Adipose tissue (tissue), 3 donors: ENCODE data around the gene COLEC12. TPM values are rescaled to one million over a fixed set of nuclear protein-coding genes. Genes with fewer than 3 reads are reported as not detected.
"Not testable (repeated sequence)": the region's sequence is repeated elsewhere in the genome, so short reads cannot be mapped to it uniquely, and the experiment has no call there.

ENCODE experiments used
- H3K27ac ChIP-seq: one replicate; pipeline ENCODE4 v1.5.1; 2013; ENCODE audit warnings: low read depth, low read length
- WGBS, 3 donors: extraction: QIAGEN DNeasy Blood & Tissue Kit; methylation state at CpG; one replicate each; pipeline ENCODE4 v1.1.7; 2013; 5-methylcytosine and 5-hydroxymethylcytosine counted together
- polyA plus RNA-seq, 3 donors: library from polyadenylated mRNA; stranded (reverse); fragments of 200-250 nt; gene quantifications; one replicate each; pipeline ENCODE4 v1.2.3, GENCODE V29; 2013
- donor health status: healthy with polysubstance abuse.
- donor health status: Bipolar disorder and iron deficiency.
- donor health status: healthy.

Gene COLEC12
- polyA plus RNA-seq, 3 donors = 5.2 to 10.8 (median 9.5) TPM

- H3K27ac ChIP-seq = no peak overlapping the region
- 71 to 85% (median 84%) methylated on average over 4 of the region's 4 CpGs for WGBS, 3 donors
Observed at GRCh38 chr18:422966-423365, 77.5 kb downstream of the COLEC12 start.

DNA sequence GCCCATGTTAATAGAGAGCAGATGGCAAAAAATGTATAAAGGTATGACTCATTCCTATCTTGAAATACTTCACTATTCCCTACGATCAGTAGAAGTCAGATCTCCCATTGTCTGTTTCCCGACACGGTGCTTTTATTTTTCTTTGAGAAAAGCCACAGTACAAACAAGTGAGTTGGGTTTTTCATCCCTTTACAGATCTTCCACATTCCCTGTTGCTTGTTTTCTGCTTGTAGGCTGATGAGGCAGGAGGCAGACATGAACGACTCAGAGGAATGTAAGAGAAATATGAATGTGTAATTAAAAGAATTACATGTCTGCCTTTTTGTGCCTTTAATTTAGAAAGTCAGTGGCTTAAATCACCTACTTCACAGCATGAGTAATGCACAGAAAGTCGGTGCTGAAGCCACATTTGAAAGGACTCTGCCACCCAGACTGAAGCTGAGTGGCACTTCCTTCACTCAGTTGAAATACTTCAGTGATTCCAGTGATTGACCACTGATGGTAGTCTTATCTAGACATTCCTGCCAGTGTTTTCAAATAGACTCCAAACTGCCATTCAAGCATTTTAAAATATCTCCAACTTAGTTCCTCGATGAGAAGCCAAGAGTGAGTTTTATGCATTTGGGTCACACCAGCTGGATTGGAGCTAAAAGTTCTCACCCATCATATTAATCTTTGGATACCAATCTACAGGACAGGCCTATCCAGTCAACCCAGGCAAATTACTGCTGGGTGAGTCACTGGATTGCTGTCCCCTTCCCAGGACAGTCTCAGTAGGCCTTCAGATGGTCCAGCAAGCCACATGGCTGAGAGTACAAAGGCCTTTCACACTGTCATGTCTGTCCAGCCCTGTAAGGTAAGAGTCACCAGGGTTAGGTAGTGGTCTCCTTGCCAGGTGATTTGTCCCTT lies 79.0 kb downstream of the COLEC12 start:
- 48 to 55% (median 51%) methylated on average over 6 of the region's 6 CpGs for WGBS, 3 donors
- no peak overlapping the region for H3K27ac ChIP-seq

DNA sequence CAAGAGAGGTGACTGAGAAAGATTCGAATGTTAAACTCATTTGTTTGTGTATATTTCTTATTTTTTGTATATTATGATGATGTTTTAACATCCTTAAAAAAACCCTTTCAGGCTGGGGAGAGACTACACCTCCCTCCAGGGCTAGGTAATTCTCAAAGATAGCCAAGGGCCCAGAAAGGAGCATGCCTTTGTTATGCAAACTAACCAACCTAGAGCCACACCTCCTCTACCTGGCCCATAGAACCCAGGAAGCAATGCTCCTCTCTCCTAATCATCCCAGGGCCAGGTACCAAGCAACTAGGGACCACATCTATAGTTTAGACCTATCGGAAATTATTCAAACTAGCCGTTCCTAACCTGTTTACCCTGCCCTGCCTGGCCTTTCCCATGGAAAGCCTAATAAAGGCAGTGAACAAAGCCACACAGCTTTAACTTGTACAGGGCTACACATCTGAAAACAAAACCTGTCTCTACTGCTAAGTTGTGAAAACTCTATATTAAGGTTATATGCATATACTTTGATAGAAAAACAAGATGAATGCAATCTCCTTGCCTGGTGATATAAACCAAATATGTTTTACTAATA lies 79.7 kb downstream of the COLEC12 start:
- no peak overlapping the region for H3K27ac ChIP-seq
- 82 to 89% (median 85%) methylated on average over 3 of the region's 3 CpGs for WGBS, 3 donors

DNA sequence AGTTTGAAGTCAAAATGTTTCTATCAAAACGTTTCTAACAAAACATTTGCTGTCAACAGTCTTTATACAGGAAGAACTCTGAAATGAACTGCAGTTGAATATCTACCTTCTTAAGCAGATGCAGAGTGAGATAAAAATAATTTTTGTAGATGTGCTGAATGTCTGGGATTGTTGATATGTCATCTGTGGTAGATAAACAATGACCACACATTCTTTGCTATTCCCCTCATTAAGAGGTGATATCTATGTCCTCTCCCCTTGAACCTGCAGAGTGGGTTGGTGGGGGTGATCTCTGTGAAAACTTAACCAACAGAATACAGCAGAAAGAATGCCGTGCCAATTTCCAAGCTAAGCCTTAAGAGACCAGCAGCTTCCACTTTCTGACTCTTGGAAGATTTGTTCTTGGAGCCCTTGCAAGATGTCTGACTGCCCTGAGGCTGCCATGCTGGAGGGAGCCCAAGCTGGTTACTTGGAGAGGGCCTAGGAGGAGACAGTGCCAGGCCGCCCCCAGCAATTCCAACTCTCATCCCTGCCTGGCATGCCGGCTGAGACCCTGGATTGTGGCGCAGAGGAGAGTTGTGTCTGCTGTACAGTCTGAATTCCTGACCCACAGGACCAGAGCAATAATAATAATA lies 80.8 kb downstream of the COLEC12 start:
- 79 to 96% (median 81%) methylated on average over 5 of the region's 5 CpGs for WGBS, 3 donors
- no peak overlapping the region for H3K27ac ChIP-seq

DNA sequence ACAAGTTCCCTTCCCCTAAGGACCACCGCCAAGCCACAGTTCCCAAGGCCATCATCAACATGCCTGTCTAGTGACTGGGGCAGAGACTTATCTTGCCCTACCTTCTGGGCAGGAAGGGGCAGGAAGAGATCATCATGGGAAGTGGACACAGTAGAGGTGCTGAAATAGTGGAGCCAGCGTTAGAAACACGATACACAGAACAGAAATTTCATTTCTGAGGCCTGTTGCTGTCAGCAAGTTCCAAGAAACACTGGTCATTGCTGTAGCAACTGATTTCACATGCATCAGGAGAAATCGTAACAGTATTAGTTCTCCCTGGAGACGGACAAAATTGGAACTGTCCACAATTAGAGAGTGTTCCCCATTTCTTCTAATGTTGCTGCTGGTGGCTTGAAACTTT lies 83.0 kb downstream of the COLEC12 start:
- 50 to 78% (median 56%) methylated on average over 5 of the region's 5 CpGs for WGBS, 3 donors
- H3K27ac ChIP-seq = no peak overlapping the region

- 83 to 94% (median 89%) methylated on average over 1 of the region's 1 CpG for WGBS, 3 donors
- H3K27ac ChIP-seq = no peak overlapping the region
Observed at GRCh38 chr18:416930-417329, 83.6 kb downstream of the COLEC12 start.

GRCh38 chr18:415617-416612 lies 84.6 kb downstream of the COLEC12 start:
- 81 to 90% (median 85%) methylated on average over 2 of the region's 2 CpGs for WGBS, 3 donors
- no peak overlapping the region for H3K27ac ChIP-seq

GRCh38 chr18:415047-415446 lies 85.5 kb downstream of the COLEC12 start:
- no peak overlapping the region for H3K27ac ChIP-seq
- WGBS, 3 donors = 69 to 81% (median 72%) methylated on average over 7 of the region's 7 CpGs

DNA sequence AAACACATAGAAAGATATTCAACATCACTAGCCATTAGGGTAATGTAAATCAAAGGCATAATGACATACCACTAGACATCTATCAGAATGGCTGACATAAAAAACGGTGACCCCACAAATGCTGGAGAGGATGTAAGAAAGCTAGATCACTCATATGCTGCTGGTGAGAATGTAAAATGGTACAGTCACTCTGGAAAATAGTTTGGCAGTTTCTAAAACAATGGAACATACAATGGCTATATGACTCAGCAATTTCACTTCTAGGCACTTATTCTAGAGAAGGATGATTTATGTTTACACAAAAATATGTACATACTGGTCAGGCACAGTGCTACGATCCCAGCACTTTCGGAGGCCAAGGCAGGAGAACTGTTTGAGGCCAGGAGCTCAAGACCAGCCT lies 87.3 kb downstream of the COLEC12 start:
- WGBS, 3 donors = 68 to 80% (median 80%) methylated on average over 3 of the region's 3 CpGs
- H3K27ac ChIP-seq = no peak overlapping the region

- no peak overlapping the region for H3K27ac ChIP-seq
Observed at GRCh38 chr18:410047-410455, 90.5 kb downstream of the COLEC12 start.

GRCh38 chr18:408367-408766 lies 92.1 kb downstream of the COLEC12 start:
- no peak overlapping the region for H3K27ac ChIP-seq
- 50 to 81% (median 64%) methylated on average over 1 of the region's 1 CpG for WGBS, 3 donors

- H3K27ac ChIP-seq = no peak overlapping the region
- 70 to 89% (median 87%) methylated on average over 4 of the region's 4 CpGs for WGBS, 3 donors
Observed at GRCh38 chr18:407626-408224, 92.8 kb downstream of the COLEC12 start.

DNA sequence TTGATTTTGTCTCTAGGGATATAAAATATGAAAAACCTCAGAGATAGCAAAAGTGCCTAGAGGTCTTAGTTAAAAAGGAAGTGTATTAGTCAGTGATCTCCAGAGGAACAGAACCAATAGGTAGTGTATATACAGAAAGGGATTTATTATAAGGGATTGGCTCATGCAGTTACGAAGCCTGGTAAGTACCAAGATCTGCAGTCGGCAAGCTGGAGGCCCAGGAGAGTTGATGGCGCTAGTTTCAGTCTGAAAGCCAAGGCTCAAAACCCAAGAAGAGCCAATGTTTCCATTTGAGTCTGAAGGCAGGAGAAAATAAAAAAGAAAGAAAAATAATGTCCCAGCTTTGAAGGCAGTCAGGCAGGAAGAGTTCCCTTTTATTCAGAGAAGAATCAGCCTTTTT lies 93.3 kb downstream of the COLEC12 start:
- WGBS, 3 donors = 72 to 94% (median 77%) methylated on average over 3 of the region's 3 CpGs

GRCh38 chr18:406677-407076 lies 93.8 kb downstream of the COLEC12 start:
- H3K27ac ChIP-seq = no peak overlapping the region
- 70 to 89% (median 86%) methylated on average over 6 of the region's 6 CpGs for WGBS, 3 donors

More for the DNA sequence above, 93.3 kb downstream of the COLEC12 start:
- no peak overlapping the region for H3K27ac ChIP-seq

DNA sequence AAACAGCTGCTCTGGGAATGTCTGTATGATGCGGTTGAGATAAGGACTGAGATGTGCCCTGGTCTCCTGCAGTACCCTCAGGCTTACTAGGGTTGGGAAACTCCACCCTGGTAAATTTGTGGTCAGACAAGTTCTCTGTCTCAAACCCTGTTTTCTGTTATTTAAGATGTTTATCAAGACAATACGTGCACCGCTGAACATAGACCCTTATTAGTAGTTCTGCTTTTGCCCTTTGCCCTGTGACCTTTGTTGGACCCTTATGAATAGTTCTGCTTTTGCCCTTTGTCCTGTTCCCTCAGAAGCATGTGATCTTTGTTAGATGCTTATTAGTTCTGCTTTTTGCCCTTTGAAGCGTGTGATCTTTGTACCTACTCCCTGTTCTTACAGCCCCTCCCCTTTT lies 95.5 kb downstream of the COLEC12 start:
- not testable (repeated sequence) for H3K27ac ChIP-seq
- WGBS, 3 donors = 80 to 88% (median 85%) methylated on average over 4 of the region's 4 CpGs

DNA sequence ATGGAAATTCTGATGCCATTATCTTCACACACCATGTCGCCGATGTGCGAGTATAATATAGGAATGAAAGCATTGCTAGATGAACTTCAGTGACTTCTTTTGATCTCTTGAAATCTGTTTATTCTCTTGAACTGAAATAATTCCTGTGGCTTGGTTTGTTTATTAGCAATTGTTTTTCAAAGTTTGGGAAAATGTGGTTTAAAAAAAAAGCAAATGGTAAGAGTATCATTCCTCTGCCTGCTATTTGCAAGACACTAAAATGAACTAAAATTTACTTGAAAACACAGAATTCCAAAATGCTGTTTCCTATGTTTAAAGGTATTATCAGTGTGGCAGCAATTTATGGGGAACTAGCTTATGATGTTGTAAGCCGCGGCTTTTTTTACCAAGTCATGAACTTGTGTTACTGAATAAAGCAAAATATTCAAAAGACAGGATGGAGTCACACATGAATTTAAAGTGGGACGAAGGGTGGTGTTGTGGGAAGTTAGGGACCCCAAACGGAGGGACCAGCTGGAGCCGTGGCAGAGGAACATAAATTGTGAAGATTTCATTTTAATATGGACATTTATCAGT lies 96.4 kb downstream of the COLEC12 start:
- no peak overlapping the region for H3K27ac ChIP-seq
- WGBS, 3 donors = 75 to 91% (median 79%) methylated on average over 8 of the region's 8 CpGs

- no peak overlapping the region for H3K27ac ChIP-seq
- 78 to 92% (median 90%) methylated on average over 5 of the region's 5 CpGs for WGBS, 3 donors
Observed at GRCh38 chr18:402129-402528, 98.4 kb downstream of the COLEC12 start.

DNA sequence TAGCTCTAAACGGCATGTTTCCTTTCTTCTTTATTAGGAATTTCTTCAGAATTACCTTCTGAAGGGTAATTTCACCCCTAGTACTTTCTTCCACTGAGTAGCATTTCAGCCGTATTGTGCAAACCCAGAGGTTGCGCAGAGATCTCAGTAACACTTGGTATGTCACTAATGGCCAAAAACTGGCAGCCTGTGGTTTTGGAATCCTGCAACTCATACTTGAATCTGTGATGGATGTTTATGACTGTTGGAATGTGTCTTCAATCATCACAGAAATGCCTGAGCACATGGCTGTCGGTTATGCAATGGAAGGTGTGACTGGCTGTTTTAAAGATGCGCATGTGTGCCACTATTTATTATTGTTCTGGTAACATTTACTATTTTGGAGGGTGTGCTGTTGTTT lies 100.0 kb downstream of the COLEC12 start:
- H3K27ac ChIP-seq = no peak overlapping the region
- 57 to 95% (median 62%) methylated on average over 5 of the region's 5 CpGs for WGBS, 3 donors
